Measurements from ENCODE around the gene DSE.

DSE gene

GRCh38 chr6:116374586-116374985 is 3.8 kb downstream of the DSE start:
- Histone ChIP-seq H3K36me3 (ENCODE audit: control insufficient read depth, insufficient read depth, low read length, severe bottlenecking) (peaks cover 15% of the 10 kb centered on the region), H3K9ac (ENCODE audit: low read length) (no peak overlapping the region), H3K4me3 (ENCODE audit: low read length) (no peak overlapping the region), H3K27me3 (replicated peaks; ENCODE audit: control insufficient read depth, insufficient read depth, low read length) (no peaks in the 10 kb centered on the region), H3K4me1 (ENCODE audit: control insufficient read depth, insufficient read depth, low read length) (peaks cover 19% of the 10 kb centered on the region), H3K9me3 (ENCODE audit: control insufficient read depth, low read length) (no peaks in the 10 kb centered on the region)
- DNase-seq (ENCODE audit: low read depth): no peak

- Histone ChIP-seq H3K4me3 (ENCODE audit: low read length) (no peak overlapping the region), H3K9ac (ENCODE audit: low read length) (no peak overlapping the region), H3K27me3 (replicated peaks; ENCODE audit: control insufficient read depth, insufficient read depth, low read length) (no peaks in the 10 kb centered on the region), H3K36me3 (ENCODE audit: control insufficient read depth, insufficient read depth, low read length, severe bottlenecking) (peaks cover 15% of the 10 kb centered on the region), H3K4me1 (ENCODE audit: control insufficient read depth, insufficient read depth, low read length) (peaks cover 21% of the 10 kb centered on the region), H3K9me3 (ENCODE audit: control insufficient read depth, low read length) (no peaks in the 10 kb centered on the region)
- no peak for DNase-seq (ENCODE audit: low read depth)
These were observed 4.5 kb downstream of the DSE start for GRCh38 chr6:116375262-116375661.

- Histone ChIP-seq H3K4me1 (ENCODE audit: control insufficient read depth, insufficient read depth, low read length) (peaks cover 23% of the 10 kb centered on the region), H3K27me3 (replicated peaks; ENCODE audit: control insufficient read depth, insufficient read depth, low read length) (no peaks in the 10 kb centered on the region), H3K36me3 (ENCODE audit: control insufficient read depth, insufficient read depth, low read length, severe bottlenecking) (peaks cover 18% of the 10 kb centered on the region), H3K9ac (ENCODE audit: low read length) (no peak overlapping the region), H3K4me3 (ENCODE audit: low read length) (no peak overlapping the region), H3K9me3 (ENCODE audit: control insufficient read depth, low read length) (no peaks in the 10 kb centered on the region)
- DNase-seq (ENCODE audit: low read depth): no peak
These were observed 5.4 kb downstream of the DSE start for GRCh38 chr6:116376149-116376548.

- Histone ChIP-seq H3K4me1 (ENCODE audit: control insufficient read depth, insufficient read depth, low read length) (peaks cover 11% of the 10 kb centered on the region), H3K4me3 (ENCODE audit: low read length) (no peak overlapping the region), H3K27me3 (replicated peaks; ENCODE audit: control insufficient read depth, insufficient read depth, low read length) (no peaks in the 10 kb centered on the region), H3K9ac (ENCODE audit: low read length) (no peak overlapping the region), H3K36me3 (ENCODE audit: control insufficient read depth, insufficient read depth, low read length, severe bottlenecking) (peaks cover 18% of the 10 kb centered on the region), H3K9me3 (ENCODE audit: control insufficient read depth, low read length) (no peaks in the 10 kb centered on the region)
- peak; percentile 21 for DNase-seq (ENCODE audit: low read depth)
These were observed 9.0 kb downstream of the DSE start for GRCh38 chr6:116379764-116380163.

- Histone ChIP-seq H3K9me3 (ENCODE audit: control insufficient read depth, low read length) (no peaks in the 10 kb centered on the region), H3K9ac (ENCODE audit: low read length) (no peak overlapping the region), H3K27me3 (replicated peaks; ENCODE audit: control insufficient read depth, insufficient read depth, low read length) (no peaks in the 10 kb centered on the region), H3K36me3 (ENCODE audit: control insufficient read depth, insufficient read depth, low read length, severe bottlenecking) (peaks cover 17% of the 10 kb centered on the region), H3K4me1 (ENCODE audit: control insufficient read depth, insufficient read depth, low read length) (peaks cover 17% of the 10 kb centered on the region), H3K4me3 (ENCODE audit: low read length) (no peak overlapping the region)
- DNase-seq (ENCODE audit: low read depth): no peak
These were observed 9.6 kb downstream of the DSE start for GRCh38 chr6:116380346-116380745.

- H3K4me1 ChIP-seq (ENCODE audit: control insufficient read depth, insufficient read depth, low read length): peaks cover 23% of the 10 kb centered on the region
- H3K27me3 ChIP-seq (replicated peaks; ENCODE audit: control insufficient read depth, insufficient read depth, low read length): no peaks in the 10 kb centered on the region
- DNase-seq (ENCODE audit: low read depth): no peak
- peaks cover 10% of the 10 kb centered on the region for H3K36me3 ChIP-seq (ENCODE audit: control insufficient read depth, insufficient read depth, low read length, severe bottlenecking)
- H3K9ac ChIP-seq (ENCODE audit: low read length): no peak overlapping the region
- no peaks in the 10 kb centered on the region for H3K9me3 ChIP-seq (ENCODE audit: control insufficient read depth, low read length)
- H3K4me3 ChIP-seq (ENCODE audit: low read length): no peak overlapping the region
These were observed 10.3 kb downstream of the DSE start for GRCh38 chr6:116381000-116381399.

GRCh38 chr6:116382587-116382986 is 11.8 kb downstream of the DSE start:
- Histone ChIP-seq H3K9me3 (ENCODE audit: control insufficient read depth, low read length) (no peaks in the 10 kb centered on the region), H3K36me3 (ENCODE audit: control insufficient read depth, insufficient read depth, low read length, severe bottlenecking) (peaks cover 3% of the 10 kb centered on the region), H3K4me1 (ENCODE audit: control insufficient read depth, insufficient read depth, low read length) (peaks cover 39% of the 10 kb centered on the region), H3K9ac (ENCODE audit: low read length) (no peak overlapping the region), H3K27me3 (replicated peaks; ENCODE audit: control insufficient read depth, insufficient read depth, low read length) (no peaks in the 10 kb centered on the region), H3K4me3 (ENCODE audit: low read length) (no peak overlapping the region)
- peak; percentile 18 for DNase-seq (ENCODE audit: low read depth)

GRCh38 chr6:116384727-116385458 is 14.1 kb downstream of the DSE start:
- DNase-seq (ENCODE audit: low read depth): no peak
- no peak overlapping the region for H3K9ac ChIP-seq (ENCODE audit: low read length)
- peak overlapping the region; percentile 54 for H3K4me3 ChIP-seq (ENCODE audit: low read length)
- no peaks in the 10 kb centered on the region for H3K27me3 ChIP-seq (replicated peaks; ENCODE audit: control insufficient read depth, insufficient read depth, low read length)
- H3K4me1 ChIP-seq (ENCODE audit: control insufficient read depth, insufficient read depth, low read length): peaks cover 55% of the 10 kb centered on the region
- H3K9me3 ChIP-seq (ENCODE audit: control insufficient read depth, low read length): no peaks in the 10 kb centered on the region
- peaks cover 3% of the 10 kb centered on the region for H3K36me3 ChIP-seq (ENCODE audit: control insufficient read depth, insufficient read depth, low read length, severe bottlenecking)

GRCh38 chr6:116385459-116385802 is 14.7 kb downstream of the DSE start:
- H3K9ac ChIP-seq (ENCODE audit: low read length): no peak overlapping the region
- peak; percentile 51 for DNase-seq (ENCODE audit: low read depth)
- no peaks in the 10 kb centered on the region for H3K27me3 ChIP-seq (replicated peaks; ENCODE audit: control insufficient read depth, insufficient read depth, low read length)
- no peaks in the 10 kb centered on the region for H3K9me3 ChIP-seq (ENCODE audit: control insufficient read depth, low read length)
- H3K4me3 ChIP-seq (ENCODE audit: low read length): peak overlapping the region; percentile 54
- H3K36me3 ChIP-seq (ENCODE audit: control insufficient read depth, insufficient read depth, low read length, severe bottlenecking): peaks cover 3% of the 10 kb centered on the region
- peaks cover 55% of the 10 kb centered on the region for H3K4me1 ChIP-seq (ENCODE audit: control insufficient read depth, insufficient read depth, low read length)

- DNase-seq (ENCODE audit: low read depth): peak; percentile 37
- no peaks in the 10 kb centered on the region for H3K27me3 ChIP-seq (replicated peaks; ENCODE audit: control insufficient read depth, insufficient read depth, low read length)
- H3K36me3 ChIP-seq (ENCODE audit: control insufficient read depth, insufficient read depth, low read length, severe bottlenecking): no peaks in the 10 kb centered on the region
- peak overlapping the region; percentile 54 for H3K4me3 ChIP-seq (ENCODE audit: low read length)
- peak overlapping the region; percentile 32 for H3K9ac ChIP-seq (ENCODE audit: low read length)
- no peaks in the 10 kb centered on the region for H3K9me3 ChIP-seq (ENCODE audit: control insufficient read depth, low read length)
- peaks cover 60% of the 10 kb centered on the region for H3K4me1 ChIP-seq (ENCODE audit: control insufficient read depth, insufficient read depth, low read length)
These were observed 15.2 kb downstream of the DSE start for GRCh38 chr6:116385921-116386320.

- H3K4me1 ChIP-seq (ENCODE audit: control insufficient read depth, insufficient read depth, low read length): peaks cover 63% of the 10 kb centered on the region
- H3K4me3 ChIP-seq (ENCODE audit: low read length): peak overlapping the region; percentile 57
- peak overlapping the region; percentile 32 for H3K9ac ChIP-seq (ENCODE audit: low read length)
- DNase-seq (ENCODE audit: low read depth): peak; percentile 70
- no peaks in the 10 kb centered on the region for H3K27me3 ChIP-seq (replicated peaks; ENCODE audit: control insufficient read depth, insufficient read depth, low read length)
- no peaks in the 10 kb centered on the region for H3K9me3 ChIP-seq (ENCODE audit: control insufficient read depth, low read length)
- no peaks in the 10 kb centered on the region for H3K36me3 ChIP-seq (ENCODE audit: control insufficient read depth, insufficient read depth, low read length, severe bottlenecking)
These were observed 16.0 kb downstream of the DSE start for GRCh38 chr6:116386581-116387299.
